Measurements from ENCODE around the gene LRRC41.

DNA sequence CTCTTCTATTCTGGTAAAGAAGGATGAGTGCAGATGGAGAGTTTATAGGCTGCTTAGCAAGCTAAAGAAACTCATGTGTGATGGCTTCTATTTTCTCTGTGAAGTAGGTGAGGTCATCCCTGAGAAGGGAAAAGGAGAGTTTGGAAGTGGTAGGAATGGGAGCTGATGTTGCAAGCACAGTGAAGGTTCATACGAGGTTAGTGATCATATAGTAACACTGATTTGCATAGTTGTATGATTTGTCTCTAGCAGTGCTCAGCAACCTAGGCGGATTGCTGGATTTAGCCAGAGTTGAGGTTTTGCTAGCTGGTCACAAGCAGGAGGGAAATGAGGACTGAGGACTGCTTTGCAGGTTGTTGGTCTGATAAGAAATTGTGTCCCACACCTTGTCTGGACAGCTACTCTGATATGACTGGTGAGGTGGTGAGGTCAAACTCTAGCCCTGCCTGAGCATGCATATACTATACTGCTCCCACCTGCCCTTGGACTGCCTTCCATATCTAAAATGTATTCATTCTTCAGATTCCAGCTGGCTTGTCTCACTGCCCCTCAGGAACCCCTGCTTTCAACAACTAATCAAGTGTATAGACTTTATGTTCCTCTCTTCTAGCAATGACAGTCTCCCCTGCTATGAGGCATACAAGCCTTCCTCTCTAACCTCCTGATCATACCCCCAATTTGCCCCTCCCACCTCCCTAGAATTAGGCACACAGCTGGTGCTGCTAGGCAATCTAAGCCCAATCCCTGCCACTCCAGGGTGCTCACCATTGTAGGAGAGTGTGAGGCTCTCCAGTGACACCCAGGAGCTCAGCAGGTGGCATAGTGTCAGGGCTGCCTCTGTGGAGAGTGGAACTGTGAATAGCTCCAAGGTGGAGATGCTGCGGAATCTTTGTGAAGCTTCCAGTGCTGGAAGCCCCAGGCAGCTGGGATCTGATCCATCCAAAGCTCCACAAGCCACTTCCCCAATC is 18.5 kb downstream of the LRRC41 start:
- TF ChIP-seq EZH2 (IDR thresholded peaks at IDR 0.05; ENCODE audit: insufficient read depth, poor library complexity, severe bottlenecking) (no peak), EZH2phosphoT487 (IDR thresholded peaks at IDR 0.05; ENCODE audit: insufficient read depth, low read depth) (no peak)

Data from GM23248 (cell line).